GM12865 (cell line): Measurements from ENCODE around the gene NRXN2.
"Not testable (repeated sequence)": the region's sequence is repeated elsewhere in the genome, so short reads cannot be mapped to it uniquely, and the experiment has no call there.

Source experiments
- DNase-seq: peaks from one replicate; pipeline ENCODE4 v3.0.0; 2010; ENCODE audit warnings: low read depth
- H3K4me3 ChIP-seq: 2 replicates; pipeline ENCODE4 v1.5.1; 2011; ENCODE audit warnings: mild to moderate bottlenecking, low read depth, low read length, control low read depth
- CTCF ChIP-seq: IDR thresholded peaks from 2 replicates; pipeline ENCODE4 v1.5.1; 2011; ENCODE audit warnings: low read length, control low read depth, low read depth, inconsistent platforms; ENCODE audit not compliant: insufficient read depth; ENCODE audit errors: missing control alignments

The NRXN2 gene

GRCh38 chr11:64705501-64705900, 17.5 kb downstream of the NRXN2 start:
- no peak overlapping the region for H3K4me3 ChIP-seq
- DNase-seq: no peak
- TF ChIP-seq CTCF: no peak

DNA sequence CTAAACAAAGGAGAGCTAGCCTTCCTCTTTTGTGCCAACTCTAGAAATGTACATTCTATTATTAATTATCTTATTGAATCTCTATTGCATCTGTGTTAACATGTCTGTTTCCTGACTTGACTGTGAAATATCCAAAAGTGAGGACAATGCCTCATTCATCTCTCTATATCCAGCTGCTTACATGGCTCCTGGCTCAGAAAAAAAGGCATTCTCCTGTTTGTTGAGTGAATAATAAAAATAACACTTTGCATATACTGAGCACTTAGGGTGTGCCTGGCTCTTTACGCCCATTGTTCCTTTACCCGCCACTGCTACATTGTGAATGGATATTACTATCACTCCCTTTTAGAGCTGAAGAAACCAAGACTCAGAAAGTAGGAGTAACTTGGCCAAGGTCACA, 19.9 kb downstream of the NRXN2 start:
- no peak for DNase-seq
- no peak for TF ChIP-seq CTCF
- H3K4me3 ChIP-seq: no peak overlapping the region

DNA sequence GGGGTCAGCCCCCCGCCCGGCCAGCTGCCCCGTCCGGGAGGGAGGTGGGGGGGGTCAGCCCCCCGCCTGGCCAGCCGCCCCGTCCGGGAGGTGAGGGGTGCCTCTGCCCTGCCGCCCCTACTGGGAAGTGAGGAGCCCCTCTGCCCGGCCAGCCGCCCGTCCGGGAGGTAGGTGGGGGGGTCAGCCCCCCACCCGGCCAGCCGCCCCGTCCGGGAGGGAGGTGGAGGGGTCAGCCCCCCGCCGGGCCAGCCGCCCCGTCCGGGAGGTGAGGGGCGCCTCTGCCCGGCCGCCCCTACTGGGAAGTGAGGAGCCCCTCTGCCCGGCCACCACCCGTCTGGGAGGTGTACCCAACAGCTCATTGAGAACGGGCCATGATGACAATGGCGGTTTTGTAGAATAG, 21.0 kb downstream of the NRXN2 start:
- not testable (repeated sequence) for H3K4me3 ChIP-seq, DNase-seq

DNA sequence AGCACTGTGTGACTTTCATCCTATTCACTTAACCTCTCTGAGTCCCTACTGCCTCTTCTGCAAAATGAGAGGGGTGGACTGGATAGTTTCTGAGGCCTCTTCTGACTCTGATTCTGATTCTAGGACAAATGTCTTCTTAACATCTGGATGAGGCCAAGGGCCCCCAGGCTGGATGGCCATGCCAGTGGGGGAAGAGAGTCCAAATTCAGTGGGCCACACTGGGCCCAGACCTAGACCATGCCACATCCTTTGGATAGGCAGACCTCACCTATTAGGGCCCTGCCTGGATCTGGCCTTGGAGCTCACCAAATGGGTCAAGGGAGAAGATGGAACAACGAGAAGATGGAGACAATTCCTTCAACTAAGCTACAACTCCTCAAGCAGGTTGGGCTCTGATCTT, 24.6 kb downstream of the NRXN2 start:
- no peak overlapping the region for H3K4me3 ChIP-seq
- TF ChIP-seq CTCF: no peak
- DNase-seq: no peak

DNA sequence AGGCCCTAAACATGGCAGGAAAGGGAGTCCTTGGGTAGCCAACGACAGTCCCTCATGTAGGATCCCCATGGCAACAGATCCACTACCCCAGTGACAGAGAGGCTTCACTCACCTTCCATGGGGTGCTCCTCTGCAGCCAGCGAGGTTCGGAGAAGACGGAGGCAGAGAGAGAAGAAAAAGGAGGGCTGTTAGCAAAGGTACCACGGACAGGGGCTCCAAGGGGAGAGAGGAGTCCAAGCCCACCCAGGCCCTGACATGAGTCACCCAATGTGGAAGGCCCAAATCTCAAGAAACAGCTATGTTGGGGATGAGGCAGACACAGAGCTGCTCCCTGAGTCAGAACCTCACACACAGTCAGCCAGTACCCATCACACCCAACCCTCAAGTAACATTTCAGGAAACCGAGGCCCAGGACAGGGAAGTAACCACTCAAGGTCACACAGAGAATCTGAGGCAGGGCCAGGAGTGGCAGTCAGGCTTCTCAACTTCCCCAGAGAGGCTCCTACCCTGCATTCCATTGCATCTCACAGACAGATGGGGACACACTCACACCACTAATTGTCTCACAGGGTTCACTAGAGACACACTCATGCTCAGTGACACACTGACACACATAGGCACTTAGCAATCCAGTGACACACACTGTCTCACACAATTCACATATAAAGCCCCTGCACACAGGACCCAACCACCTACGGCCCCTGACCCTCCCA, 25.2 kb downstream of the NRXN2 start:
- DNase-seq: no peak
- TF ChIP-seq CTCF: no peak
- H3K4me3 ChIP-seq: no peak overlapping the region

- no peak overlapping the region for H3K4me3 ChIP-seq
- DNase-seq: no peak
- no peak for TF ChIP-seq CTCF
These were observed 27.0 kb downstream of the NRXN2 start for GRCh38 chr11:64696045-64696444.

GRCh38 chr11:64695548-64695947, 27.4 kb downstream of the NRXN2 start:
- no peak overlapping the region for H3K4me3 ChIP-seq
- TF ChIP-seq CTCF: no peak
- no peak for DNase-seq
